Measurements from ENCODE around the gene SLC17A7. TPM values are rescaled to one million over a fixed set of nuclear protein-coding genes. Genes with fewer than 3 reads are reported as not detected.

Gene SLC17A7
- total RNA-seq, 2 experiments from 2014 or later: 0.07 to 0.14 TPM

DNA sequence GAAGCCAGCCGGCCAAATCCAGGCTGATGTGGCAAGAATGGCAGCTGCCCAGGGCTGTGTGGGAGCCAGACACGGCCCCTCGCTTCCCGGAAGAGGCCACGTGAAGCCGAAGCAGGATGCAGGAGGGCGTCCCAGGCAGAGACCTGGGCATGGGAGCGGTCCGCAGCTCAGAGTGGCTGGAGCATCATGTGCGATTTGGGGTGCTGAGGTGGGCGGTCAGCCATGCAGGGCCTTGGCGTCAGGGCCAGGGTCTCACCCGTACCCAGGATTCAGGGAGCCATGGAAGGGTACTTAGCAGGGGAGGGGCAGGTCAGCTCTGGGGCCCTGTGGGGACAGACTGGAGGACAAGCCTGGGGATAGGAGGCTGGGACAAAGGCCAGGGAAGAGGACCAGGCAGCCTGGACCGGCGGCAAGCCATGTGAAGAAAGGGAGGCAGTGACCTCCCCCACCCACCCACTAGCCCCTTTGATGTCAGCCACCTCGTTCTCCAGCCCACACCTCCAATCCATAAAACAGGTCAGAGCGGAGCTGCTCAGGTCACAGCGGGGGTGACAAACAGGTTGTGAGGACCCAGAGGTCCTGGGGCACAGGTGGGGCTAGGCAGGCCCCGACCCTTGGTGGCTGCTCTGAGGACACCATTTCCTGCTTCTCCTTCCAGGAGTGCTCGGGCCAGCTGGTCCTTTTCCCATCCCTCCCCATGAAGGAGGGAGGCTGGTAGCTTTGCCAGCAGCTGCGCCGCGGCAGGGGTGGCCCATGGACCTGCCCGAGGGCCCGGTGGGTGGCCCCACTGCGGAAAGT, 51.0 kb downstream of the SLC17A7 start:
- Mint-ChIP-seq H3K4me3 (no peak overlapping the region), H3K27me3 (no peaks in the 10 kb centered on the region), H3K36me3 (ENCODE audit: low read depth) (no peaks in the 10 kb centered on the region), H3K27ac (no peak overlapping the region), H3K9me3 (ENCODE audit: low read depth) (no peaks in the 10 kb centered on the region), H3K4me1 (peaks cover 16% of the 10 kb centered on the region)
- DNase-seq (no peak), ATAC-seq (no peak)
- POLR2A ChIA-PET: interaction anchor here (0.5 kb wide), 1 partner anchor 16 kb away, joined by 3 read pairs; no protein-coding TSS in a partner anchor
- intact Hi-C loops (cut with DNase I, micrococcal nuclease): no loop called here
- CTCF ChIA-PET: interaction anchor here (1.0 to 2.3 kb wide), 3 partner anchors 45 to 90 kb away, joined by 4 to 11 read pairs (median 6); no protein-coding TSS in a partner anchor

- no peaks in the 10 kb centered on the region for H3K27me3 Mint-ChIP-seq
- POLR2A ChIA-PET: interaction anchor here (0.6 kb wide), 1 partner anchor 21 kb away, joined by 3 read pairs; no protein-coding TSS in a partner anchor
These were observed 51.9 kb downstream of the SLC17A7 start for GRCh38 chr19:49389406-49389805.

DNA sequence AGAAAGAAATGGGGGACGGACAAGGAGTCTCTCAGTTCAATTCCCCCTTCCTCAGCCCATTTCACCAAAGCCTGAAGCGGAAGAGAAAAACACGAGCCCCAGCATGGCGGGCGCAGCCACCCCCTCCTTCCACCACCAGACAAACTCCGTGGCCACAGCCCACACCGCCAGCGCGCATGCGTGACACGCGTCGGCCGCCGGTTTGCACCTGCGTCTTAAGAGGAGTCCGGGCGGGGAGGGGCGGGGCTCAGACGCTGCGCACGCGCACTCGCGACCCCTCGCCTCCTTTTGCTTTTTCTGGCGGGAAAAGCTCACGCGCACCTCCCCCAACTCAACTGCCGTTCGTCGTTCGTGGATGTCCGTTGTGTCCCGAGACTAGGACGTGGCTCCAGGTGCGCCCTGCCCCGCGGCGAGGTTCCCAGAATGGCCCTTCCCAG, 53.4 kb downstream of the SLC17A7 start, which contains the start of gene KASH5:
Gene KASH5, plus strand, starts transcription at position 314 of the 437 bp plus-strand sequence. CDS start 2,635 bp downstream, outside the sequence.
- no peaks in the 10 kb centered on the region for H3K27me3 Mint-ChIP-seq
- peak within 1 kb of the TSS; percentile 87 for H3K27ac Mint-ChIP-seq
- ChIA-PET CTCF (no interaction called here), POLR2A (no interaction called here)
- peaks cover 16% of the 10 kb centered on the region for H3K4me1 Mint-ChIP-seq
- H3K9me3 Mint-ChIP-seq (ENCODE audit: low read depth): peaks cover 3% of the 10 kb centered on the region
- ATAC-seq (peak; percentile 67), DNase-seq (peak; percentile 95)
- intact Hi-C loops (cut with DNase I, micrococcal nuclease): loop anchor here in 1 of 2 experiments (1.0 kb wide), 2 partner anchors 25 to 57 kb away; partner anchors contain the start of gene DKKL1
- H3K36me3 Mint-ChIP-seq (ENCODE audit: low read depth): no peaks in the 10 kb centered on the region
- H3K4me3 Mint-ChIP-seq: peak within 1 kb of the TSS; percentile 47

More at GRCh38 chr19:49389406-49389805, 51.9 kb downstream of the SLC17A7 start:
- DNase-seq (no peak), ATAC-seq (no peak)
- no peak overlapping the region for H3K27ac Mint-ChIP-seq
- H3K9me3 Mint-ChIP-seq (ENCODE audit: low read depth): no peaks in the 10 kb centered on the region
- CTCF ChIA-PET: interaction anchor here (1.0 to 1.1 kb wide), 2 partner anchors 46 to 89 kb away, joined by 4 to 6 read pairs; no protein-coding TSS in a partner anchor
- H3K4me3 Mint-ChIP-seq: no peak overlapping the region
- intact Hi-C loops (cut with DNase I, micrococcal nuclease): no loop called here
- H3K4me1 Mint-ChIP-seq: peaks cover 16% of the 10 kb centered on the region
- H3K36me3 Mint-ChIP-seq (ENCODE audit: low read depth): no peaks in the 10 kb centered on the region

- intact Hi-C loops (cut with DNase I, micrococcal nuclease): loop anchor here in 1 of 2 experiments (2.0 kb wide), 1 partner anchor 19 kb away; no protein-coding TSS in a partner anchor
- Mint-ChIP-seq H3K27me3 (no peaks in the 10 kb centered on the region), H3K9me3 (ENCODE audit: low read depth) (peaks cover 7% of the 10 kb centered on the region), H3K4me1 (peaks cover 9% of the 10 kb centered on the region), H3K36me3 (ENCODE audit: low read depth) (no peaks in the 10 kb centered on the region), H3K27ac (no peak overlapping the region), H3K4me3 (no peak overlapping the region)
- ATAC-seq (no peak), DNase-seq (no peak)
- ChIA-PET POLR2A (interaction anchor here (0.6 kb wide), 1 partner anchor 914 kb away, joined by 3 read pairs; no protein-coding TSS in a partner anchor), CTCF (interaction anchor here (1.5 kb wide), 2 partner anchors 9 to 16 kb away, joined by 3 to 5 read pairs; no protein-coding TSS in a partner anchor)
These were observed 57.7 kb downstream of the SLC17A7 start for GRCh38 chr19:49383599-49383998.

DNA sequence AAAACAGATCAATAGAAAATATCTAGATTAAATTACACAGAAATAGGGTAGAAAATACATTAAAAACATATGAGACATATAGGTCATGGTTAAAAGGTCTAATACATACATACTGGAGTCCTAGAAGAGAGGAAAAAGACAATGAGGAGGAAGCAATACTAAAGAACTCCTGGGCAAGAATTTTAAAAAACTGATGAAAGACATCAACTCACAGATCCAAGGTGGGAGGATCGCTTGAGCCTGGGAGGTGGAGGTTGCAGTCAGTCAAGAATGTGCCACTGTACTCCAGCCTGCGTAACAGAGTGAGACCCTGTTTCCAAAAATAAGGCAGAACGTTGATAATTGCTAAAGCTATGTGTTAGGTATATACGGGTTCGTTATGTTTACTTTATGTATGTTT, 58.7 kb downstream of the SLC17A7 start:
- DNase-seq (no peak), ATAC-seq (no peak)
- CTCF ChIA-PET: interaction anchor here (1.5 kb wide), 1 partner anchor 8 kb away, joined by 5 read pairs; no protein-coding TSS in a partner anchor
- no peak overlapping the region for H3K27ac Mint-ChIP-seq
- peaks cover 7% of the 10 kb centered on the region for H3K9me3 Mint-ChIP-seq (ENCODE audit: low read depth)
- POLR2A ChIA-PET: no interaction called here
- H3K36me3 Mint-ChIP-seq (ENCODE audit: low read depth): no peaks in the 10 kb centered on the region
- H3K4me3 Mint-ChIP-seq: no peak overlapping the region
- intact Hi-C loops (cut with DNase I, micrococcal nuclease): loop anchor here in 1 of 2 experiments (2.0 kb wide), 1 partner anchor 18 kb away; no protein-coding TSS in a partner anchor
- no peaks in the 10 kb centered on the region for H3K27me3 Mint-ChIP-seq
- H3K4me1 Mint-ChIP-seq: peaks cover 3% of the 10 kb centered on the region

DNA sequence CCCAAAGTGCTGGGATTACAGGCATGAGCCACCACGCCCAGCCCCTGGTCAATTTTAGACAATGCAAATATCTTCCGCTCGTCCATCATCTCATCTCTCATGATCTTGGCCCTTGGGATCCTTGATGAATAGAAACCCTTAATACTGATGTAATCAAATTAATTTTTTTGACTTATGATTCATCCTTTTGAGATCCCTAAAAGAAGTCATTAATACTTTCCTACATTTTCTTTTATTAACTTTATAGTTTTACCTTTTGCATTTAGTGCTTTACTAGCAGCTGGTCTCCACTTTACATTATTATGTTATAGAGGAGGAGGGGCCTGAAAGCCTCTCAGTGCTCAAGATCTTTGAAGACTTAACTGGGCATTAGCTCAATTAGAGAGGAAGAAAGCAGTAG, 60.9 kb downstream of the SLC17A7 start:
- Mint-ChIP-seq H3K4me1 (no peaks in the 10 kb centered on the region), H3K36me3 (ENCODE audit: low read depth) (no peaks in the 10 kb centered on the region), H3K4me3 (no peak overlapping the region), H3K27ac (no peak overlapping the region), H3K9me3 (ENCODE audit: low read depth) (peaks cover 7% of the 10 kb centered on the region), H3K27me3 (peaks cover 4% of the 10 kb centered on the region)
- DNase-seq (no peak), ATAC-seq (no peak)
- CTCF ChIA-PET: interaction anchor here (0.9 to 2.6 kb wide), 2 partner anchors 12 to 77 kb away, joined by 3 to 9 read pairs; no protein-coding TSS in a partner anchor
- intact Hi-C loops (cut with DNase I, micrococcal nuclease): no loop called here
- POLR2A ChIA-PET: interaction anchor here (0.7 kb wide), 1 partner anchor 29 kb away, joined by 3 read pairs; no protein-coding TSS in a partner anchor

Other genes starting within 250 kb of the SLC17A7 start
- 1 to 10 TPM in 1 of 2 experiments, under 1 TPM in 1; 0.42 to 1.3 TPM for gene SLC6A16, start 116.3 kb downstream of the SLC17A7 start, total RNA-seq
- 100 to 1,000 TPM; 152 to 191 TPM for gene CD37, start 106.1 kb downstream of the SLC17A7 start, total RNA-seq
- gene TEAD2, start 79.1 kb downstream of the SLC17A7 start, total RNA-seq: not detected
- not detected for gene DKKL1, start 77.7 kb downstream of the SLC17A7 start, total RNA-seq
- 1 to 10 TPM in 1 of 2 experiments, under 1 TPM in 1; 0.96 to 1.2 TPM for gene KASH5, start 53.3 kb downstream of the SLC17A7 start, total RNA-seq
- gene PTH2, start 18.1 kb downstream of the SLC17A7 start, total RNA-seq: not detected
- not detected for gene GFY, start 16.1 kb downstream of the SLC17A7 start, total RNA-seq
- gene PIH1D1, start 10.3 kb upstream of the SLC17A7 start, total RNA-seq: 100 to 1,000 TPM; 117 to 138 TPM
- 10 to 100 TPM; 26.8 to 33.3 TPM for gene ALDH16A1, start 11.7 kb upstream of the SLC17A7 start, total RNA-seq
- gene FLT3LG, start 32.7 kb upstream of the SLC17A7 start, total RNA-seq: 10 to 100 TPM; 38.6 to 43.2 TPM
- 1,000 to 10,000 TPM; 3,861 to 3,967 TPM for gene RPL13A, start 46.1 kb upstream of the SLC17A7 start, total RNA-seq
- gene RPS11, start 54.9 kb upstream of the SLC17A7 start, total RNA-seq: 1,000 to 10,000 TPM; 2,778 to 3,370 TPM
- 10 to 100 TPM; 16.3 to 18.1 TPM for gene FCGRT, start 71.1 kb upstream of the SLC17A7 start, total RNA-seq
- gene RCN3, start 86.5 kb upstream of the SLC17A7 start, total RNA-seq: 10 to 100 TPM; 10.9 to 13.5 TPM
- gene NOSIP, start 139.0 kb upstream of the SLC17A7 start, total RNA-seq: 10 to 100 TPM; 71.4 to 73.1 TPM
- 1 to 10 TPM in 1 of 2 experiments, under 1 TPM in 1; 0.81 to 1.6 TPM for gene PRRG2, start 139.8 kb upstream of the SLC17A7 start, total RNA-seq
- gene PRR12, start 149.7 kb upstream of the SLC17A7 start, total RNA-seq: 10 to 100 TPM; 21.0 to 22.7 TPM
- gene RRAS, start 198.6 kb upstream of the SLC17A7 start, total RNA-seq: 10 to 100 TPM in 1 of 2 experiments, 1 to 10 TPM in 1; 9.7 to 11.7 TPM
- 10 to 100 TPM; 43.3 to 64.0 TPM for gene SCAF1, start 200.7 kb upstream of the SLC17A7 start, total RNA-seq
- 100 to 1,000 TPM; 123 to 125 TPM for gene IRF3, start 224.3 kb upstream of the SLC17A7 start, total RNA-seq
- gene BCL2L12, start 224.4 kb upstream of the SLC17A7 start, total RNA-seq: 10 to 100 TPM; 79.6 to 93.8 TPM
- gene PRMT1, start 235.7 kb upstream of the SLC17A7 start, total RNA-seq: 100 to 1,000 TPM; 384 to 448 TPM
- gene ADM5, start 248.1 kb upstream of the SLC17A7 start, total RNA-seq: 1 to 10 TPM; 4.1 to 4.4 TPM
- 1 to 10 TPM; 1.1 to 1.6 TPM for gene CPT1C, start 249.6 kb upstream of the SLC17A7 start, total RNA-seq

Measured in activated CD4-positive, alpha-beta T cell treated with anti-CD3 and anti-CD28 coated beads for 36 hours (primary cell).